GM20000 (cell line): Measurements from ENCODE around the gene TRAPPC14.

Experiments used
- DNase-seq: peaks from one replicate; pipeline ENCODE4 v3.0.0; 2012; ENCODE audit warnings: low spot score
- TF ChIP-seq, protein P1 (sequence below): IDR thresholded peaks from 2 replicates; pipeline ENCODE4 v1.5.1; 2012; ENCODE audit warnings: mild to moderate bottlenecking, control low read depth; ENCODE audit errors: extremely low read depth, missing control alignments

The TRAPPC14 gene

GRCh38 chr7:100155553-100156317, 2.8 kb downstream of the TRAPPC14 start:
- TF ChIP-seq, protein P1, sequence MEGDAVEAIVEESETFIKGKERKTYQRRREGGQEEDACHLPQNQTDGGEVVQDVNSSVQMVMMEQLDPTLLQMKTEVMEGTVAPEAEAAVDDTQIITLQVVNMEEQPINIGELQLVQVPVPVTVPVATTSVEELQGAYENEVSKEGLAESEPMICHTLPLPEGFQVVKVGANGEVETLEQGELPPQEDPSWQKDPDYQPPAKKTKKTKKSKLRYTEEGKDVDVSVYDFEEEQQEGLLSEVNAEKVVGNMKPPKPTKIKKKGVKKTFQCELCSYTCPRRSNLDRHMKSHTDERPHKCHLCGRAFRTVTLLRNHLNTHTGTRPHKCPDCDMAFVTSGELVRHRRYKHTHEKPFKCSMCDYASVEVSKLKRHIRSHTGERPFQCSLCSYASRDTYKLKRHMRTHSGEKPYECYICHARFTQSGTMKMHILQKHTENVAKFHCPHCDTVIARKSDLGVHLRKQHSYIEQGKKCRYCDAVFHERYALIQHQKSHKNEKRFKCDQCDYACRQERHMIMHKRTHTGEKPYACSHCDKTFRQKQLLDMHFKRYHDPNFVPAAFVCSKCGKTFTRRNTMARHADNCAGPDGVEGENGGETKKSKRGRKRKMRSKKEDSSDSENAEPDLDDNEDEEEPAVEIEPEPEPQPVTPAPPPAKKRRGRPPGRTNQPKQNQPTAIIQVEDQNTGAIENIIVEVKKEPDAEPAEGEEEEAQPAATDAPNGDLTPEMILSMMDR, result no peak
- peak; percentile 10 for DNase-seq

- no peak for DNase-seq
- TF ChIP-seq, protein P1, result no peak
Observed at GRCh38 chr7:100154651-100155491, 3.7 kb downstream of the TRAPPC14 start.

GRCh38 chr7:100153708-100154535, 4.6 kb downstream of the TRAPPC14 start:
- TF ChIP-seq, protein P1, result no peak
- DNase-seq, result no peak

- TF ChIP-seq, protein P1, result no peak
- no peak for DNase-seq
Observed at GRCh38 chr7:100152937-100153666, 5.4 kb downstream of the TRAPPC14 start.

GRCh38 chr7:100152404-100152803, 6.1 kb downstream of the TRAPPC14 start:
- DNase-seq, result peak; percentile 7
- TF ChIP-seq, protein P1, result no peak

- peak; percentile 96 for DNase-seq
- TF ChIP-seq, protein P1, result no peak
Observed at GRCh38 chr7:100148559-100149328, 9.8 kb downstream of the TRAPPC14 start, which contains the start of gene LAMTOR4. Gene LAMTOR4, plus strand, starts transcription at chr7:100148918. Its CDS starts 55 bp downstream, at chr7:100148973.
